HG03095 (cell line): ENCODE data around the gene MIOX.

Experiments
- ATAC-seq: cut with Tn5 transposase; IDR thresholded peaks from one replicate; pipeline ENCODE4 v1.9.1; 2021; ENCODE audit warnings: moderate library complexity; ENCODE audit not compliant: unreplicated experiment

MIOX gene

GRCh38 chr22:50486561-50487289 is at the start of gene MIOX:
Gene MIOX (plus strand): TSS chr22:50486859. CDS start chr22:50486898, 39 bp downstream.
- ATAC-seq: no peak

GRCh38 chr22:50437511-50438304 is 49.0 kb upstream of the MIOX start:
- no peak for ATAC-seq

- ATAC-seq: no peak
Measured at GRCh38 chr22:50438305-50439275, 48.1 kb upstream of the MIOX start.

GRCh38 chr22:50439314-50439870 is 47.3 kb upstream of the MIOX start:
- no peak for ATAC-seq

GRCh38 chr22:50439871-50440331 is 46.8 kb upstream of the MIOX start:
- ATAC-seq: no peak

GRCh38 chr22:50440544-50441249 is 46.0 kb upstream of the MIOX start:
- no peak for ATAC-seq

GRCh38 chr22:50441428-50441993 is 45.1 kb upstream of the MIOX start:
- ATAC-seq: no peak

- no peak for ATAC-seq
Measured at GRCh38 chr22:50443197-50443596, 43.5 kb upstream of the MIOX start.

GRCh38 chr22:50443801-50444625 is 42.6 kb upstream of the MIOX start:
- no peak for ATAC-seq

GRCh38 chr22:50444663-50445062 is 42.0 kb upstream of the MIOX start:
- no peak for ATAC-seq

- ATAC-seq: no peak
Measured at GRCh38 chr22:50445071-50445879, 41.4 kb upstream of the MIOX start.

GRCh38 chr22:50445880-50446707 is 40.6 kb upstream of the MIOX start:
- no peak for ATAC-seq

- ATAC-seq: no peak
Measured at GRCh38 chr22:50446708-50447575, 39.7 kb upstream of the MIOX start.

GRCh38 chr22:50447576-50448551 is 38.8 kb upstream of the MIOX start:
- ATAC-seq: no peak

GRCh38 chr22:50452649-50453048 is 34.0 kb upstream of the MIOX start:
- ATAC-seq: no peak
